Heart right ventricle (tissue), 16 donors: ENCODE measurements around the gene ASH1L. TPM values are rescaled to one million over a fixed set of nuclear protein-coding genes. Genes with fewer than 3 reads are reported as not detected.
"Not testable (repeated sequence)": the region's sequence is repeated elsewhere in the genome, so short reads cannot be mapped to it uniquely, and the experiment has no call there.

Source experiments
- ATAC-seq, 8 donors: fragments of 200-7000 bp; cut with Tn5 transposase; one replicate each; pipeline ENCODE4 v1.9.1; 2020; ENCODE audit warnings: mild to moderate bottlenecking in 8 of 8, moderate library complexity in 8 of 8, moderate number of reproducible peaks in 1 of 8
- DNase-seq, 2 donors: peaks; one replicate each; pipeline ENCODE4 v3.0.0-alpha.2; 2020
- H3K27ac ChIP-seq, 10 donors: fragments of 200-600 bp; sonication (generic) in 2 of 10; one replicate each; pipeline versions ENCODE4 v1.5.0 to v1.8.0; 2020 to 2022; ENCODE audit warnings: mild to moderate bottlenecking in 3 of 10
- H3K27me3 ChIP-seq, 7 donors: fragments of 200-600 bp; one replicate each; pipeline ENCODE4 v1.8.0; 2021 to 2022; ENCODE audit warnings: mild to moderate bottlenecking in 2 of 7
- H3K36me3 ChIP-seq, 9 donors: fragments of 200-600 bp; sonication (generic) in 1 of 9; one replicate each; pipeline versions ENCODE4 v1.5.0 to v1.8.0; 2020 to 2022; ENCODE audit warnings: mild to moderate bottlenecking in 2 of 9
- H3K4me1 ChIP-seq, 9 donors: fragments of 200-600 bp; sonication (generic) in 1 of 9; one replicate each; pipeline versions ENCODE4 v1.5.0 to v1.8.0; 2020 to 2022; ENCODE audit warnings: mild to moderate bottlenecking in 4 of 9
- H3K4me3 ChIP-seq, 10 donors: fragments of 200-600 bp; sonication (generic) in 2 of 10; one replicate each; pipeline versions ENCODE4 v1.5.0 to v1.8.0; 2020 to 2022; ENCODE audit warnings: mild to moderate bottlenecking in 7 of 10, moderate library complexity in 2 of 10
- H3K9me3 ChIP-seq, 11 donors: fragments of 200-600 bp in 10 of 11; sonication (generic) in 2 of 11; one replicate each; pipeline versions ENCODE4 v1.5.0 to v1.8.0; 2013 to 2022; ENCODE audit warnings: mild to moderate bottlenecking in 2 of 11, control low read depth in 1 of 11, moderate library complexity in 1 of 11
- WGBS, 2 donors: extraction: QIAGEN DNeasy Blood & Tissue Kit; methylation state at CpG; one replicate each; pipeline ENCODE4 v1.1.7; 2013; ENCODE audit warnings: inconsistent platforms in 1 of 2; 5-methylcytosine and 5-hydroxymethylcytosine counted together
- intact Hi-C, 10 donors: fragments of 100-400 bp; cut with DNase I; formaldehyde crosslinking; loops; one replicate each; pipeline versions ENCODE4 v1.11.1 to v1.14.2; 2022
- polyA plus RNA-seq, 2 donors: library from polyadenylated mRNA; stranded (reverse); fragments of 200-250 nt; gene quantifications; one replicate each; pipeline ENCODE4 v1.2.3, GENCODE V29; 2013
- total RNA-seq, 10 donors: library from RNA; stranded (reverse); fragmentation: NEBNext Ultra II Directional in 3 of 10; extraction: Animal tissue kit (Norgen Biotek cat#: 25700) in 3 of 10; gene quantifications; one replicate each; pipeline versions ENCODE4 v1.2.1 to v1.2.4, GENCODE V29; 2021 to 2023
- TF ChIP-seq, protein P1 (sequence below), 9 donors: fragments of 200-600 bp; sonication (generic) in 2 of 9; IDR thresholded peaks; one replicate each; pipeline versions ENCODE4 v1.5.0 to v1.8.0; 2021 to 2022; ENCODE audit warnings: antibody characterized with exemption in 9 of 9, mild to moderate bottlenecking in 5 of 9, moderate library complexity in 1 of 9
- donor health status: Arrhythmogenic right ventricular cardiomyopathy.
- donor health status: ischemic (EF 13 %, LVEDD 7.1; RV severe dilation, severe dysfunction).
- donor health status: healthy with polysubstance abuse.
- donor health status: DM: no; HTN: yes; CAD: no.
- donor health status: DM: no; HTN: no; CAD: no.
- donor health status: ischemic (EF 25% LVEDD 6.9; RV normal size, moderate dysfunction).
- donor health status: ischemic (EF 25% LVEDD 5.7; RV mildly dilated, moderate dysfunction).
- donor health status: healthy.
- donor health status: DM: yes; HTN: yes; CAD: no.
- donor health status: Ischemic cardiomyopathy.
- donor health status: ischemic (EF 35%, LVEDD 5.7; RV mildly dilated, moderate dysfunction).
- donor health status: nonischemic (EF 11% LVEDD 7.7; RV severe dilation, severe dysfunction).
- donor health status: DM: yes; HTN: yes; CAD: no.
- donor health status: PGD.
- donor health status: ischemic (EF 29% LVEDD 5.4; RV normal size, mild dysfunction).
- donor health status: nonischemic (EF 23%, LVEDD 6.1; RV moderate dilation, normal function).

Gene ASH1L
- total and polyA plus RNA-seq, 12 donors = 5.1 to 56.8 (median 47.3) TPM

DNA sequence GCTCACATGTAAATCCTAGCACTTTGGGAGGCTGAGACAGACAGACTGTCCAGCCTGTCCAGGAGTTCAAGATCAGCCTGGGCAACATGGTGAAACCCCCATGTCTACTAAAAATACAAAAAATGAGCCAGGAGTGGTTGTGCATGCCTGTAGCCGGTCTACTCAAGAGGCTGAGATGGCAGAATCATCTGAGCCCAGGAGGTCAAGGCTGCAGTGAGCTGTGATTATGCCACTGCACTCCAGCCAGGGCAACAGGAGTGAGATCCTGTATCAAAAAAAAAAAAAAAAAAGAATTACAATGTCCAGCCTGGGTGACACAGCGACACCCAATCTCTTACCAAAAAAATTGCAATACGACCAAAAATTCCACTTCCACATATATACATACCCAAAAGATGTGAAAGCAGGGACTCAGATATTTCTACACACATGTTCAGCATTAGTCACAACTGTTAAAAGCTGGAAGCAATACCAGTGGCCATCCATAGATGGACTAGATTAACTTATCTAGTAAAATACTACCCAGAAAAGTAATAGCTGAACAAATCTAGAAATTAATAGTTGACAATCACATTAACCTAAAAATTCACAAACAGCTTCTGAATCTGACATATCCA is 49.2 kb downstream of the ASH1L start:
- 84 to 85% methylated on average over 3 of the region's 3 CpGs for WGBS, 2 donors
- TF ChIP-seq, protein P1, sequence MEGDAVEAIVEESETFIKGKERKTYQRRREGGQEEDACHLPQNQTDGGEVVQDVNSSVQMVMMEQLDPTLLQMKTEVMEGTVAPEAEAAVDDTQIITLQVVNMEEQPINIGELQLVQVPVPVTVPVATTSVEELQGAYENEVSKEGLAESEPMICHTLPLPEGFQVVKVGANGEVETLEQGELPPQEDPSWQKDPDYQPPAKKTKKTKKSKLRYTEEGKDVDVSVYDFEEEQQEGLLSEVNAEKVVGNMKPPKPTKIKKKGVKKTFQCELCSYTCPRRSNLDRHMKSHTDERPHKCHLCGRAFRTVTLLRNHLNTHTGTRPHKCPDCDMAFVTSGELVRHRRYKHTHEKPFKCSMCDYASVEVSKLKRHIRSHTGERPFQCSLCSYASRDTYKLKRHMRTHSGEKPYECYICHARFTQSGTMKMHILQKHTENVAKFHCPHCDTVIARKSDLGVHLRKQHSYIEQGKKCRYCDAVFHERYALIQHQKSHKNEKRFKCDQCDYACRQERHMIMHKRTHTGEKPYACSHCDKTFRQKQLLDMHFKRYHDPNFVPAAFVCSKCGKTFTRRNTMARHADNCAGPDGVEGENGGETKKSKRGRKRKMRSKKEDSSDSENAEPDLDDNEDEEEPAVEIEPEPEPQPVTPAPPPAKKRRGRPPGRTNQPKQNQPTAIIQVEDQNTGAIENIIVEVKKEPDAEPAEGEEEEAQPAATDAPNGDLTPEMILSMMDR (IDR thresholded peaks at IDR 0.05) = no peak
- Histone ChIP-seq H3K4me3 (no peak overlapping the region), H3K9me3 (no peaks in the 10 kb centered on the region), H3K27ac (no peak overlapping the region), H3K4me1 (peaks cover 0 to 39% (median 6%) of the 10 kb centered on the region in 9 donors), H3K36me3 (peaks cover 0 to 28% (median 0%) of the 10 kb centered on the region in 9 donors), H3K27me3 (no peaks in the 10 kb centered on the region)
- DNase-seq (no peak), ATAC-seq (no peak)
- intact Hi-C loops = no loop called here

DNA sequence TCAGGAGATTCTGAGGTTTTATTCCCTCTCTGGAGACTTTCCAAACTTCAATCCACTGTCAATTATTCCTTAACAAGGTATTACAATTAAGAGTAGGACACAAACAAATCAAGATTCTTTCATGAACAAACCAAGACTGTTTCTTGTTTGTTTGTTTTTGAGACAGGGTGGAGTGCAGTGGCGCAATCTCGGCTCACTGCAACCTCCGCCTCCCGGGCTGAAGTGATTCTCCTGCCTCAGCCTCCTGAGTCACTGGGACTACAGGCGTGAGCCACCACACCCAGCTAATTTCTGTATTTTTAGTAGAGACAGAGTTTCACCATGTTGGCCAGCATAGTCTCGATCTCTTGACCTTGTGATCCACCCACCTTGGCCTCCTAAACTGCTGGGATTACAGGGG is 51.2 kb downstream of the ASH1L start:
- 90 to 91% methylated on average over 6 of the region's 6 CpGs for WGBS, 2 donors
- H3K4me1 ChIP-seq = peaks cover 0 to 50% (median 15%) of the 10 kb centered on the region in 9 donors
- H3K36me3 ChIP-seq = peaks cover 0 to 21% (median 0%) of the 10 kb centered on the region in 9 donors
- H3K9me3 ChIP-seq, intact Hi-C loops, H3K27me3 ChIP-seq, ATAC-seq, DNase-seq, H3K27ac ChIP-seq, H3K4me3 ChIP-seq: not testable (repeated sequence)

DNA sequence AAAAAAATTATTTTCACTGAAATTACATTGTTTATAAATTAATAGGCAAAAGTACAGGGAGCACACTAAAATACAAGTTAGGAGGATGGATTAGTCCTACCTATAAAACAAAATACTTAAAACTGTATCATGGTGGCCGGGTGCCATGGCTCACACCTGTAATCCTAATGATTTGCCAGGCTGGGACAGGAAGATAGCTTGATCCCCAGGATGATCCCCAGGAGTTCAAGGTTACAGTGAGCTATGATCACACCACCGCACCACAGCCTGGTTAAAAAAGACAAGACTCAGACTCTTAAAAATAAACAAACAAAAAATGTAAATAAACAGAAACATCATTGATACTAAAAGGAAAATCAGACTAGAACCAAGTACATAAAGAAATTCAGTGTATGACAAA is 53.5 kb downstream of the ASH1L start:
- intact Hi-C loops = loop anchor here in 2 of 10 donors (5.0 to 10.0 kb wide), 2 partner anchors 54 to 257 kb away; no protein-coding TSS in a partner anchor
- DNase-seq = no peak
- WGBS, 2 donors = 86 to 95% methylated on average over 2 of the region's 2 CpGs

DNA sequence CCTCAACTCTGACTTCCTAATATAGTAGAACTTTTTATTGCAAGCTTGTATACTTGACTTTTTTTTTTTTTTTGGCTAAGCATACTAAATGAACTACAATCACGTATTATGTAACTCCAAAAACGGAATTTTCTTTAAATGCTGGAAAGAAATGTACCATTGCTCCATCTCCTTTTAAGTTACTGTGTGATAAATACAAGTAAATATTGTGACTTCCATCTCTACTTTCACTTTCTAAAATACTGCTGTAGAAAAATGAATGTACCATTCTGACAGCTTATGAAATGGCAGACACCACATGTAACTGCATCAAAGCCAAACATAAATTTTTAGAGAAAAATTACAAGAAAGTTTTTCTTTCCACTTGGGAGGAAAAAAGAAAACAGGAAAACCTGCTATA is 54.7 kb downstream of the ASH1L start:
- no peak for ATAC-seq
- Histone ChIP-seq H3K4me1 (peaks cover 0 to 47% (median 20%) of the 10 kb centered on the region in 9 donors), H3K9me3 (no peaks in the 10 kb centered on the region), H3K36me3 (peaks cover 0 to 17% (median 0%) of the 10 kb centered on the region in 9 donors), H3K27ac (peak overlapping the region in 1 of 10 donors; percentile 8), H3K27me3 (no peaks in the 10 kb centered on the region), H3K4me3 (no peak overlapping the region)
- intact Hi-C loops = loop anchor here in 2 of 10 donors (5.0 to 10.0 kb wide), 2 partner anchors 53 to 256 kb away; no protein-coding TSS in a partner anchor
- TF ChIP-seq, protein P1 (IDR thresholded peaks at IDR 0.05) = no peak
- 62 to 76% methylated on average over 2 of the region's 2 CpGs for WGBS, 2 donors
- DNase-seq = no peak

More for the DNA sequence above, 53.5 kb downstream of the ASH1L start:
- TF ChIP-seq, protein P1 (IDR thresholded peaks at IDR 0.05) = no peak
- no peak overlapping the region for H3K4me3 ChIP-seq
- ATAC-seq = no peak
- peaks cover 0 to 21% (median 0%) of the 10 kb centered on the region in 9 donors for H3K36me3 ChIP-seq
- peaks cover 0 to 51% (median 18%) of the 10 kb centered on the region in 9 donors for H3K4me1 ChIP-seq
- no peaks in the 10 kb centered on the region for H3K27me3 ChIP-seq
- no peaks in the 10 kb centered on the region for H3K9me3 ChIP-seq
- H3K27ac ChIP-seq = no peak overlapping the region

DNA sequence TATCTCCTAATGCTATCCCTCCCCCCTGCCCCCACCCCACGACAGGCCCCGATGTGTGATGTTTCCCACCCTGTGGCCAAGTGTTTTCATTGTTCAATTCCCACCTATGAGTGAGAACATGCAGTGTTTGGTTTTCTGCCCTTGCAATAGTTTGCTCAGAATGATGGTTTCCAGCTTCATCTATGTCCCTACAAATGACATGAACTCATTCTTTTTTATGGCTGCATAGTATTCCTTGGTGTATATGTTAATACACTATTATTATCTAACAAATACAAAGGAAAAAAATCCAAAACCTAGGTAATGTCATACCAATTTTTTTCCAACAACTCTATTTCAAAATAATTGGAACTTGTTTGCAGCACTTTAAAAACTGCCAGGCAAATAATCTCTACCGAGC is 56.6 kb downstream of the ASH1L start:
- not testable (repeated sequence) for H3K4me3 ChIP-seq, ATAC-seq, H3K36me3 ChIP-seq, DNase-seq, H3K27ac ChIP-seq, H3K27me3 ChIP-seq, H3K9me3 ChIP-seq
- WGBS, 2 donors = 95 to 96% methylated on average over 3 of the region's 3 CpGs
- intact Hi-C loops = loop anchor here in 2 of 10 donors (5.0 to 10.0 kb wide), 2 partner anchors 51 to 254 kb away; no protein-coding TSS in a partner anchor
- H3K4me1 ChIP-seq = peaks cover 0 to 49% (median 19%) of the 10 kb centered on the region in 9 donors
